MM.1S (cell line): ENCODE results near the gene PPME1.

Experiments used
- EZH2 ChIP-seq: fragments of 300-600 bp; sonication (generic); optimal IDR thresholded peaks from 2 replicates; pipeline ENCODE3; 2017; ENCODE audit warnings: low read depth, mild to moderate bottlenecking, antibody characterized with exemption, low read length, mixed read lengths
- EZH2phosphoT487 ChIP-seq: fragments of 300-600 bp; sonication (generic); IDR thresholded peaks from 2 replicates; pipeline ENCODE4 v1.6.1; 2018; ENCODE audit warnings: antibody characterized with exemption, low read length
- TF ChIP-seq, protein P1 (sequence below): fragments of 300-600 bp; sonication (generic); IDR thresholded peaks from 2 replicates; pipeline ENCODE4 v1.5.1; 2016; ENCODE audit warnings: antibody characterized with exemption, low read length, mixed read lengths

GRCh38 chr11:74203966-74204365 is 32.9 kb downstream of the PPME1 start:
- TF ChIP-seq, protein P1, sequence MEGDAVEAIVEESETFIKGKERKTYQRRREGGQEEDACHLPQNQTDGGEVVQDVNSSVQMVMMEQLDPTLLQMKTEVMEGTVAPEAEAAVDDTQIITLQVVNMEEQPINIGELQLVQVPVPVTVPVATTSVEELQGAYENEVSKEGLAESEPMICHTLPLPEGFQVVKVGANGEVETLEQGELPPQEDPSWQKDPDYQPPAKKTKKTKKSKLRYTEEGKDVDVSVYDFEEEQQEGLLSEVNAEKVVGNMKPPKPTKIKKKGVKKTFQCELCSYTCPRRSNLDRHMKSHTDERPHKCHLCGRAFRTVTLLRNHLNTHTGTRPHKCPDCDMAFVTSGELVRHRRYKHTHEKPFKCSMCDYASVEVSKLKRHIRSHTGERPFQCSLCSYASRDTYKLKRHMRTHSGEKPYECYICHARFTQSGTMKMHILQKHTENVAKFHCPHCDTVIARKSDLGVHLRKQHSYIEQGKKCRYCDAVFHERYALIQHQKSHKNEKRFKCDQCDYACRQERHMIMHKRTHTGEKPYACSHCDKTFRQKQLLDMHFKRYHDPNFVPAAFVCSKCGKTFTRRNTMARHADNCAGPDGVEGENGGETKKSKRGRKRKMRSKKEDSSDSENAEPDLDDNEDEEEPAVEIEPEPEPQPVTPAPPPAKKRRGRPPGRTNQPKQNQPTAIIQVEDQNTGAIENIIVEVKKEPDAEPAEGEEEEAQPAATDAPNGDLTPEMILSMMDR: no peak
- TF ChIP-seq EZH2: no peak
- no peak for TF ChIP-seq EZH2phosphoT487
